ENCODE data around the gene NRL.

- TF ChIP-seq CTCF (IDR thresholded peaks at IDR 0.05) (no peak), POLR2AphosphoS5 (IDR thresholded peaks at IDR 0.05) (peak; percentile 67 to 86 (median 78)), EP300 (IDR thresholded peaks at IDR 0.05; ENCODE audit: low read depth) (no peak), POLR2A (IDR thresholded peaks at IDR 0.05) (no peak)
Measured at GRCh38 chr14:24146453-24146977, 31.8 kb upstream of the NRL start, which contains the start of gene PSME2.

Data from transverse colon (tissue), 4 donors.